ENCODE measurements around the gene TDG. TPM values are rescaled to one million over a fixed set of nuclear protein-coding genes. Genes with fewer than 3 reads are reported as not detected.
A peak's percentile ranks its signal among the peaks of the same experiment; 100 is the strongest.

TDG gene
- polyA plus RNA-seq, 1 donor (not counting 4 experiments of a cell fraction or from before 2014, with no cell fraction given): 35.6 TPM

- Histone ChIP-seq H4K20me1 (ENCODE audit: control insufficient read depth, extremely low read depth, insufficient read depth, low read length) (peaks cover 14% of the 10 kb centered on the region), H2AFZ (ENCODE audit: control insufficient read depth, low read length) (peak within 1 kb of the TSS; percentile 95), H3K36me3 (ENCODE audit: control insufficient read depth in 2 of 2, extremely low read depth in 1 of 2, insufficient read depth in 2 of 2, low read length in 2 of 2) (peaks cover 12 to 22% of the 10 kb centered on the region in 2 experiments), H3K27ac (ENCODE audit: control insufficient read depth, insufficient read depth, low read length) (peak within 1 kb of the TSS; percentile 92), H3K9me3 (ENCODE audit: control insufficient read depth, low read depth, low read length) (no peaks in the 10 kb centered on the region), H3K4me2 (ENCODE audit: control insufficient read depth, extremely low read depth, insufficient read depth, low read depth, low read length) (peak within 1 kb of the TSS; percentile 84), H3K4me1 (ENCODE audit: control insufficient read depth, extremely low read depth, insufficient read depth, low read length) (peaks cover 24% of the 10 kb centered on the region), H3K79me2 (ENCODE audit: control insufficient read depth, insufficient read depth, low read length) (peaks cover 48% of the 10 kb centered on the region), H3K9me1 (ENCODE audit: control insufficient read depth, extremely low read depth, insufficient read depth, low read length) (no peaks in the 10 kb centered on the region), H3K4me3 (ENCODE audit: control insufficient read depth in 2 of 3, extremely low read depth in 1 of 3, insufficient read depth in 2 of 3, low read depth in 1 of 3, low read length in 3 of 3) (peak within 1 kb of the TSS; percentile 81 to 94 (median 83)), H3K27me3 (ENCODE audit: control insufficient read depth, extremely low read depth, insufficient read depth, low read length) (no peaks in the 10 kb centered on the region), H3K9ac (ENCODE audit: control insufficient read depth, extremely low read depth, insufficient read depth, low read length) (peak within 1 kb of the TSS; percentile 98)
- dilution Hi-C loops (cut with MboI; ENCODE audit: extremely low pct_ligation_motif_present, low sequenced_read_pairs): no loop called here
- DNase-seq (ENCODE audit: low read depth, low spot score): peak; percentile 99
- TF ChIP-seq CTCF (optimal IDR thresholded peaks at IDR 0.05 in 1 of 3, IDR thresholded peaks at IDR 0.05 in 1 of 3, conservative IDR thresholded peaks at IDR 0.05 in 1 of 3; ENCODE audit: extremely low read depth in 1 of 3, insufficient read depth in 2 of 3, low read length in 3 of 3): no peak
- no peak for TF ChIP-seq EZH2 (IDR thresholded peaks at IDR 0.05; ENCODE audit: low read length)
- FAIRE-seq: peak; percentile 83
These were observed 35.5 kb upstream of the TDG start, which contains the start of gene HSP90B1 for GRCh38 chr12:103930034-103930786. Gene HSP90B1 (plus strand): TSS chr12:103930410. CDS start chr12:103930516, 106 bp downstream.

- FAIRE-seq (no peak), DNase-seq (ENCODE audit: low read depth, low spot score) (no peak)
- H3K27me3 ChIP-seq (ENCODE audit: control insufficient read depth, extremely low read depth, insufficient read depth, low read length): no peaks in the 10 kb centered on the region
- peak overlapping the region; percentile 98 for H3K9ac ChIP-seq (ENCODE audit: control insufficient read depth, extremely low read depth, insufficient read depth, low read length)
- H3K36me3 ChIP-seq (ENCODE audit: control insufficient read depth in 2 of 2, extremely low read depth in 1 of 2, insufficient read depth in 2 of 2, low read length in 2 of 2): peaks cover 15 to 27% of the 10 kb centered on the region in 2 experiments
- H3K4me2 ChIP-seq (ENCODE audit: control insufficient read depth, extremely low read depth, insufficient read depth, low read depth, low read length): peak overlapping the region; percentile 80
- H4K20me1 ChIP-seq (ENCODE audit: control insufficient read depth, extremely low read depth, insufficient read depth, low read length): peaks cover 14% of the 10 kb centered on the region
- peaks cover 20% of the 10 kb centered on the region for H3K4me1 ChIP-seq (ENCODE audit: control insufficient read depth, extremely low read depth, insufficient read depth, low read length)
- peaks cover 57% of the 10 kb centered on the region for H3K79me2 ChIP-seq (ENCODE audit: control insufficient read depth, insufficient read depth, low read length)
- H3K4me3 ChIP-seq (ENCODE audit: control insufficient read depth in 2 of 3, extremely low read depth in 1 of 3, insufficient read depth in 2 of 3, low read depth in 1 of 3, low read length in 3 of 3): peak overlapping the region; percentile 78 to 94 (median 83)
- H3K27ac ChIP-seq (ENCODE audit: control insufficient read depth, insufficient read depth, low read length): peak overlapping the region; percentile 91
- no peak overlapping the region for H2AFZ ChIP-seq (ENCODE audit: control insufficient read depth, low read length)
- H3K9me1 ChIP-seq (ENCODE audit: control insufficient read depth, extremely low read depth, insufficient read depth, low read length): no peaks in the 10 kb centered on the region
- TF ChIP-seq EZH2 (IDR thresholded peaks at IDR 0.05; ENCODE audit: low read length) (no peak), CTCF (optimal IDR thresholded peaks at IDR 0.05 in 1 of 3, IDR thresholded peaks at IDR 0.05 in 1 of 3, conservative IDR thresholded peaks at IDR 0.05 in 1 of 3; ENCODE audit: extremely low read depth in 1 of 3, insufficient read depth in 2 of 3, low read length in 3 of 3) (no peak)
- dilution Hi-C loops (cut with MboI; ENCODE audit: extremely low pct_ligation_motif_present, low sequenced_read_pairs): no loop called here
- H3K9me3 ChIP-seq (ENCODE audit: control insufficient read depth, low read depth, low read length): no peaks in the 10 kb centered on the region
These were observed 34.6 kb upstream of the TDG start for GRCh38 chr12:103930787-103931735.

Data from keratinocyte (primary cell).